HG02970 (cell line): ENCODE results near the gene SLC35B4.
"Not testable (repeated sequence)": the region's sequence is repeated elsewhere in the genome, so short reads cannot be mapped to it uniquely, and the experiment has no call there.

ENCODE experiments used
- ATAC-seq: cut with Tn5 transposase; IDR thresholded peaks from one replicate; pipeline ENCODE4 v1.9.1; 2021; ENCODE audit warnings: mild to moderate bottlenecking, moderate library complexity, moderate number of reproducible peaks; ENCODE audit not compliant: unreplicated experiment, low FRiP score

Gene SLC35B4

DNA sequence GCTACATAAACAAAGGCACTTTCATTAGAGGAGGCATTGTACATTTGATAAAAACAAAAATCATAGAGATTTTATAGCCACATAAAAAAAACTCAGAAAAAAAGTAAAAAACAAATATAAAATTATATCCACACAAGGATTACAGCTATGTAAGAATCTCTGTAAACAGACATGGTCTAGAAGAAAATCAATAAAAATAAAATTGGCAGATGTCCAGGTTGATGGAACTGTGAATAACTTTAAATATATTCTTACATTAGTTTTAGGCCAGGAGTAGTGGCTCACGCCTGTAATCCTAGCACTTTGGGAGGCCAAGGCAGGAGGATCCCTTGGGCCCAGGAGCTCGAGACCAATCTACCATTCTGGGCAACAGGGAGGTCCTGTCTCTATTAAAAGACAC lies 19.2 kb downstream of the SLC35B4 start:
- ATAC-seq = no peak

DNA sequence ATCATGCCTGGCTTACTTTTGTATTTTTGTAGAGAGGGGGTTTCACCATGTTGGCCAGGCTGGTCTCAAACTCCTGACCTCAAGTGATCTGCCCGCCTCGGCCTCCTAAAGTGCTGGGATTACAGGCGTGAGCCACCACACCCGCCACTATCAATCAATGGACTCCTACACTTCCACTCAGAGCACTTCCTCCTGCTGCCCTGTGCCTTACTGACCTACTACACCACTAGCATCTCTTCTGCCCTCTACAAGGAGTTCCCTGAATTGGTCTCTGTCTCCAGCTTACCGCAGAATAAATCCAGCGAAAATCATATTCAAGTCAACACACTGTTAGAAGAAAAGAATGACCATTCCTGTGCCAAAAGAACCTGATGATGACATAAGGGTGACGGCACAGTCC lies 20.7 kb downstream of the SLC35B4 start:
- not testable (repeated sequence) for ATAC-seq

DNA sequence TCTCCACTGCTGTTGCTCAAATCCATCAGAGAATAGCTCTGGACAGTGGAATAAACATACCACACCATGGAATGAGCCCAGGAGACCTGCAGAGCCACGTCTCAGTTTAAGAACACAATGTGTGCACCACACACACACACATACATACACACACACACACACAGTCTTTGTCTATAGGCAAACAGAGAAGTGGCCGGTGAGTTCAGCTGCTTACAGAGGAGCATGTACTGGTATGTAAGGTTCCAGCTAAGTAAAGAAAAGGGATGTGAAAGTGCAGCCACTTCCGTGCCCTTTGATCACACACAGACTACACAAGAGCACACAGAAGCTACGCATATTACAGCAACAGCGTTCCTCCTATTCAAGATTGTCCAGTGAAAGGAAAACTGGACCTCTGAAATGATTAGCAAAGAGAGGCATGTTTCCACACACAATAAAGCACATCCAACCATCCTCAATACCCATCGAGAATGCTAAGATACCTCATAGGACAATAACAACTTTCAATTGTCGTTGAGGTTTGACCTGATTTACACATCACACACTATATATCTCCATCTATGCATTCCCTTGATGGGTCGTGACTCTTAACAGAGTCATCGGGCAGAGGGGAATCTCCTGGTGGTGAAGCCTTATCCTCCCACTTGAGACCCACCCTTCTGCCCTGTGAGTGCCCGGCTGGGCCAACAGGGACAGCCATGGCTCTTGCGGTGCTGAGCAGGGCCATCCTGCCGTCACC lies 23.6 kb downstream of the SLC35B4 start:
- ATAC-seq = peak; percentile 99

DNA sequence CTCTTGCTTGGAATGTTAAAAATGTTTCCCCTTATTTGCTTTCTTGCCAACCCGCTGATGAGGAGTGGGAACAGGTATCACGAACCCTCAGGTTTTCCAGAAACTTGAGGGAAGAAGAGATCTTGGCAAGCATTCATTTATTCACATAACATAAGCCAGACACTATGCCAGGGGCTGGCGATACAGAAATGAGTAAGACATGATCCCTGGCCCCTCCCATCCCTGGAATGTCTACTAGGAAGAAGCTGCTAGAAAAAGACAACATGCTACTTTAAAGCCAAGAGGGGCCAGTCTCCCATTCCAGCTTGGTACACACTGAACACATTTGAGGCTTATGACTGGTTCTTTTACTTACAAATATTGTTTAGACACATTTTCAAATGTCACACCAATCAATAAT lies 26.4 kb downstream of the SLC35B4 start:
- no peak for ATAC-seq

DNA sequence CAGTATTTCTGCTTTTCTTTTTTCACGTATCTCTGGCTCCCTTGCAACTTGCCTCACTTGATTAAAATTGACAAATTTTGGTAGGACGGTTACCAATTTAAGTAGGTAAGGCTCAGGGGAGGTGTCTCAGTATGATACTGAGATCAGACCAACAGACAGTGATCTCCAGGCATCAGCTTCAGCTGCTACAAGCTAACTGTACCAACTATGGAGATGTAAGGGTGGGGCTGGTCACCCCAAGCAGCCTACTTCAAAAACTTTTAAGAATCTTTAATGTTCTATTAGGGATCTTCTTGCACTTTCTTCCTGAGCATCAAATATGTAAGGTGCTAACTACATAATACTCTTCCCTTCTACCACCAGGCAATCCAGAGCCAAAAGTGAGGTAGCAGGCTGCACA lies 26.9 kb downstream of the SLC35B4 start:
- ATAC-seq = no peak

DNA sequence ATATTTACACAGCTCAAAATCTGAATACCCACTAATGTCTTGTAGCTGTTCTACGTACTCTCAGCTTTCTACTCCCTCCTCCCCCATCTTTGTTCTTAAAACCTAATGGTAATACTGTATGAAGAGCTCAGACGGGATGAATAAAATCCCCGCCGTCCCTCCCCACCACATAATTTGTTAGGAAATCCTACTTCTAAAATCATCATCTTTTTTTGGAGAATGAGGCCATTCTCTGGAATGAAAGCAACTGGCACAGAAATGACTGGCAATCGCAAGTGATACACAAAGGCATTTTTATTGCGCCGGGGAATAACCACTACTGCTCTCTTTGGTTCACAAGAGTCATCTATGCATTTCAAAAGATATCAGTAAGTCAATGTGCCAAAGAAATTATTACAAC lies 27.3 kb downstream of the SLC35B4 start:
- no peak for ATAC-seq

DNA sequence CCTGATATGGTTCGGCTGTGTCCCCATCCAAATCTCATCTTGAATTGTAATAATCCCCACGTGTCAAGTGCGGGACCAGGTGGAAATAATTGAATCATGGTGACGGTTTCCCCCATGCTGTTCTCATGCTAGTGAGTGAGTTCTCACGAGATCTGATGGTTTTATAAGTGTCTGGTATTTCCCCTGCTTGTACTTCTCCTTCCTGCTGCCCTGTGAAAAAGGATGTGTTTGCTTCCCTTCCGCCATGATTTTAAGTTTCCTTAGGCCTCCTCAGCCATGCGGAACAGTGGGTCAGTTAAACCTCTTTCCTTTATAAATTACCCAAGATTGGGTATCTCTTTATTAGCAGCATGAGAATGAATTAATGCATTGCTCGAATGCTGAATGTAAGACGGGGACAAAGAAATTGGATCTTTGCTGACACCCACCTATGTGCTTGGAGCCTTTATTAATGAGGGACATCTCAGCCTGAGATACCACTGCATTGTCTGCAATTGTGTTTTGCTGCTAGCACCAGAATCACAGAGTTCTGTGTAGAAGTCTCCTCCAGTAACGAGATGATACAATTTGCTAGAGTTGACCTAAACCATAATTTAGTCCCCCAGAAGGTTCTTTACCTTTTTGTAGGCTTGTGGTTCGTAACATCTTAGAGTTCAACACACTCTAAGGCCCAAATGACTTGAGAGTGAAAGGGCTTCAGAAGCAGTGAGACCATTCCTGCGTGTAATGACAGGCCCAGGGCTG lies 28.6 kb downstream of the SLC35B4 start:
- no peak for ATAC-seq

DNA sequence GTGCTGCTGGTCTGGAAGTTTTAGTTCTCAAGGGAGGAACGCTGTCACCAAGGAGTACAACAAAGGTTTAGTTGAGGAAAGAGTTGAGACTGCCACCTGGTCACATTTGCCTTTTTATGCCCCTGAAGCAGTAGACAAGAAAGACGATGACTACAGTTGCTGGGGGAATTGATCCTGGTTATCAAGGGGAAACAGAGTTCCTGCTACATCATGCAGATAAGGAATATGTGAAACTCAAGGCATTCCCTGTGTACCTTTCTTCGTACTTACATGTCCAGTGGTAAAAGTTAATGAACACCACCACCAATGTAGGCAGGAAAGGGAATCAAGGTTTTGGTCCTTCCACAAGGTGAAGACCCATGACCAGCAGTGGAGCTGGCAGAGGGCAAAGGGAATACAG lies 31.8 kb downstream of the SLC35B4 start:
- no peak for ATAC-seq

DNA sequence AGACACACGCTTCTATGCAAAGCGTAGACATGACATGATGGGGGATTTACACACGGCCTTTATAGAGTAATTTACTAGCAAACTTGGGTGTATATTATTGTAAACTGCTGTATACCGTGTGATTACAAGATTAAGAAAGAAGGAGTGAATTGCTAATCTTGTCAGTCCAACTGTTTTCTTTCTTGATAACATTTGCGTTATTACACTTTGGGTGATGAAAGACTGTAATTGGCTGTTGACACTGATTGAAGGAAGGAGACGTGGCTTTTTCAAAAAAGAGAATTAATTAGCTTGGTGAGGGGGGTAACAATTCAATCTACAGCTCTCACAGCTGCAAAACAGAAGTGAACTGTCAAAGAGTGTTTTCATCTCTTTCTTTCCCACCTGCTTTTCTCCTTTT lies 32.7 kb downstream of the SLC35B4 start:
- ATAC-seq = no peak

DNA sequence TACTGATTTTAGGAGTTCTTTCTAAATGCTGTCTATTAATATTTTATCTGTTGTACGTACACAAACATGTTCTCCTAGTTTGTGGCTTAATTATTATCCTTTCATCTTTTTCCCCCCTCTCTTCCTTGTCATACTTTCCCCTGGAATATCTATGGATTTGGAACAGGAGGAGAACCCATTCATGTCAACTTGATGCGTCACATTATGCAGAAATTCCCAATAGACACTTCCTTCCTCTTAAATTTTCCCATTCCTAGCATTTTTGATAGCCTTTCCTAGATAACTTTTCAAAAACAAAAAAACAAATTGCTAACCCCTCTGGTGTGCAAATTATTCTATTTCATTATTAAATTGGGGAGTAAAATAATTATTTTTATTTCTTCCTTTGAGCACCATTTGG lies 36.2 kb downstream of the SLC35B4 start:
- no peak for ATAC-seq

DNA sequence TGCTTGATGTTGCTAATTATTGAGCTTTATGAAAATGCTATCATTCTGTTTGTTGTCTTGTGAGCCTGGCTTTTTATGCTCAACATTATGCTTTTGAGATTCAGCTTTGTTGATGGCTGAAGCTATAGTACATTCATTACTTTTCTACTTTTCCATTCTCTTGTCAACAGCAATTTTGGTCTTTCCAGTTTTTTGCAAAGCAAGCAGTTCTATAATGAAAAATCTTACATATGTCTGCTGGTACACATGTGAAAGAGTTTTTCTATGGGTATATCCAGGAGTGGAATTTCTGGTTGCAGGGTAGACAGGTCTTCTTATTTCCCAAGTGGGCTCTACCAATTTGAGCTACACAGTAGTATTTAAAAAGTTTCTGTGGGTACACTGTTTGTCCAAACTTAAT lies 36.8 kb downstream of the SLC35B4 start:
- ATAC-seq = no peak

DNA sequence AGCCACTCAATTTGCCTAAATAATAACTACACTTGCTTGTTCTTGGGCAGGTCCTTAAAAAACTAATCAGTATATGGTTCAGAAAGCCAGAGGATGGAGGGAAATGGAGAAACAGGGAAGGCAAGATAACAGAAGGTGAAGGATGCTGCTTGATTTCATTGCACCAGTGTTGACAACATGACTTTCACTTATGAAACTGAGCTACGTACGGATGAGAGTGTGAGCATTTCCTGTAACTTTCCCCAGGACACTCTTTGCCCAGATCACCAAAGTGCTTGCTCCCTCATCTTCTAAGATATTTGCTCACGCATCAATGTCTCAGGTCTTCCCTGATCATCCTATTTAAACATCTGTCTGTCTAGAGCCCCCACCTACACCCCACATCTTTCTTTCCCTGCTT lies 37.4 kb downstream of the SLC35B4 start:
- no peak for ATAC-seq

DNA sequence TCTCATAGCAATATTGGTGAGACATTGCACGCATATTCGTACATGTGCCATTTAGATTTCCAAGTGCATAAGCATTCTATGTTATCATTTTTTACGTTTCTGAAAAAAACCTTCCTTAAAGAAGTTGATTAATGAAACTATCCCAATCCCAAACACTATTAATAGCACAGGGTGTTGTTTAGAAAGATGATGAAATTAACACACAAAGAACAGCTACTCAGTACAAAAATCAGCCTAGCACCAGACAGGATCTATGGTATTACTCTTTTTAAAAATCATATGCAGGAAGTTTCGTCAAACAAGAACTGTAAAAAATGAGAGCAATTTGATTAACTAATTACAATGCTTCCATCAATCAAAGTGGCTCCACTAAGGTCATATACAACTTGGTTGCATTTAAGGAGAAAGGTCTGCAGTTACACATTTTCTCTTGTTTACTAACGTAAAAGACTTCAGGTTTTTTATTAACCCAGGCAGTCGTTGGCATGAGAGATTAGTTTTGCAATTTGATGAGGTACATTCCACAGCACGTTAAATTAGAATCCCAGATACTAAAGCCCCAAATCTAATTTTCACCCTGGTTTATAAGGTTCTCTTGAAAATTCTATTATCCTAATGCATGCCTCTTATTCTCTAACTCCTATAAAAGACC lies 38.1 kb downstream of the SLC35B4 start:
- no peak for ATAC-seq

DNA sequence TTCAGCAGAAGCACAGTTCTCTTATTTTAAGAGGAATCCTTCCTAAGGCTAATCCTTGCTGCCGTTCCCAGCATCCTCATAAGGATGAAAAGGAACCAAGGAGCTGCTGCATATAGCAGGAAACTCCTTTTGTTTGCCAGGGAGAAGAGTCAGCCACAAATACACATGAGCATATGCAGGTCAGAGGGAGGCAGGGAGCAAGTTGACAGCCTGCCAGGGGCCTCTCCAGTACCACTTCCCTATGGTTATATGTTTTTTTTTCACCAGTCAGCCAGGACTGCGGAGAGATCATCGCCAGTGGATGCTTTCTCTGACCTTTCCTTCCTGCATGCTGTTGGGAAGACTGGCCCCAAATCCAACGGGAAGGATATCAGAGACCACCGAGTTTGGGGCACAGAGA lies 39.8 kb downstream of the SLC35B4 start:
- ATAC-seq = no peak

DNA sequence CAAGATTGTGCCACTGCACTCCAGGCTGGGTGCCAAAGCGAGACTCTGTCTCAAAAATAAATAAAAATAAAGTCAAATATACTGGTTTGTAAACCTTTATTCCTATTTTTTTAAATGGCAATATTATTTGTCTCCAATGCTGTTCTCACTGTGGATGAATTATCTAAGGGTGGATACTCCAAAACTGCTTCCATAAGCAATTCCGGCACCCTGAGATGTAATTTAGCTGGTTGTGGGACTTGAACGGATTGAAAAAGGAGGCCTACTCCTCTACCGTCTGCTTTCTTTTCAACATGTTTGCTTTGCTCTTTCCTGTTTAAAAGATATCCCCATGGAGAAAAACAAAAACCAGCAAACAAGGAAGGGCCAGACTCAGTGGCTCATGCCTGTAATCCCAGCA lies 54.4 kb downstream of the SLC35B4 start:
- ATAC-seq = no peak

DNA sequence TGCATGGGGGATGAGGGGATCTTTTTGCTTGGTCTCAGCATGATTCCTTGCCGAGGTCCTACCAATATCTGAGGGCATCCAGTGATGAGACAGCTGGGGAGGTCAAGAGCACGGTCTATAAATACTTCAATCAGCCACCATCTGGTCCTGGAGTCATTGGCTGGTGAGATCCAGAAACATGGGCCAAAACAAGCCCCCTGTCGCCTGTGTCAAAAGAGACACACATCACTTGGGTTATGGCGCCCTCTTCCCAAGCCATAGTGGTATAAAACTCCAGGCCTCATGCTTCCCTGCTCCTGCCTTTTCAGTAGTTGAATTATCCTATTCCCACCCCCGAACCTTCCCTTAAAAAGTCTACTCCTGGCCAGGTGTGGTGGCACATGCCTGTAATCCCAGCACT lies 60.9 kb downstream of the SLC35B4 start:
- ATAC-seq = no peak

DNA sequence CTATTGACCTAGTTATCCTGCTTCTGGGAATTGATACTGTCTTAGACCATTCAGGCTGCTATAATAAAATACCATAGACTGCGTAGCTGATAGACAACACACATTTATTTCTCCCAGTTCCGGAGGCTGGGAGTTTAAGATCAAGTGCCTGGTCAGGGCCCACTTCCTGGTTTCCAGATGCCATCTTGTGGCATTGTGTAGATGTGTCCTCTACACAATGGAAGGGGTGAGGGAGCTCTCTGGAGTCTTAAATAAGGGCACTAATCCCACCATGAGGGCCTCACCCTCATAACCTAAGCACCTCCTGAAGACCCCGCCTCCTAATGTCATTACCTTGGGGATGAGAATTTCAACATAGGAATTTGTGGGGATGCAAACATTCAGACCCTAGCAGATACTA lies 62.4 kb downstream of the SLC35B4 start:
- no peak for ATAC-seq

DNA sequence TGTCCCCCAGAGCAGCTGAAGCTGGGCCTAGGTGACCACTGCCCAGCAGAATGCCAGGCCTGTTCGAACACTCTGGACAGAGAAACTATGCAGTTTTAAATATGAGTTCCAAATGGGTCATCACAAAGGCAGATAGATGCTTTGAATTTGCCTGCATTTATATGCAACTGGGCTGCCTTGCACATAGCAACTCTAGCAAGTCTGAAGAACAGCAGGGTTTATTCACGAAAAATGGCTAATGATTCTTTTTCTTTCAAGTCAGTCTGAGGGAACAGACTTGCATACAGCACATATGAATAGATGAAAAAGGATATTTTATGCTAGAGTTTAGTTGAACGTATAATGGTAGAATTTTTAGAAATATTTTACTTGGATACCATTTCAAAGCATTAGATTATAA lies 68.5 kb downstream of the SLC35B4 start:
- no peak for ATAC-seq

DNA sequence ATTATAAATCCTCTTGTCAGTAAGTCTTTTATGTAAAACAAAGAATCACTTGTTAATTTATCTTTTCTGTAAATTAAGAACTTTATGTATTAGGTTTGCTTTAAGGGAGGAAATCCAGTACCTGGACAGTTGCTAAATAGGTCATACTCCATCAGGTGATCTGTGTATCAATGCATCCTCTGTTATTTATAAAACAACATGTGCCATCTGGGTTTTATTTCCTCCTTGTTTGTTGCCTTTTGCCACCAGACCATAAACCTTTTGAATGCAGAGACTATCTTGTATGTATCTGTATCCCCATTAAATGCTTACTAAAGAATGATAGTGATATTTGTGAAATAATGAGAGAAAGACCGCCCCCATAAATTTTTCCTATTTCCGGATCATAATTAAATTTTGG lies 70.0 kb downstream of the SLC35B4 start:
- ATAC-seq = no peak

DNA sequence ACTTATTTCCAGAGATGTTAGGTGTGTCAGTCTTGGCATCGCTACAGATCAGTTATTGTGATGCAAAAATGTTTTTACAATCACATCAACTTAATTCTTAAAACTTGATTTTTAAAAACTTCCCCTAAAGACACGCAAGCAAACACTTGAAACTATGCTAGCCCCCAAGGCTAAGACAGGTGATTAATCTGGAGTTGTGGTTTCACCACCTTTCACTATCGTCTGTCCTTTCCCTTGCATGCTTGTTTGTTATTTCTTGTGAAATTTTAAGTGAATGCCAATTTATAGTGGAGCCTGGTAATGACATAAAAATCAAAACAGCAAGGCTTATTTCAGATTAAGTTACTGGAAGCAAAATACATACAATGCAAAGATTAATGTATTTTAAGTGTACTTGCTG lies 70.4 kb downstream of the SLC35B4 start:
- no peak for ATAC-seq

DNA sequence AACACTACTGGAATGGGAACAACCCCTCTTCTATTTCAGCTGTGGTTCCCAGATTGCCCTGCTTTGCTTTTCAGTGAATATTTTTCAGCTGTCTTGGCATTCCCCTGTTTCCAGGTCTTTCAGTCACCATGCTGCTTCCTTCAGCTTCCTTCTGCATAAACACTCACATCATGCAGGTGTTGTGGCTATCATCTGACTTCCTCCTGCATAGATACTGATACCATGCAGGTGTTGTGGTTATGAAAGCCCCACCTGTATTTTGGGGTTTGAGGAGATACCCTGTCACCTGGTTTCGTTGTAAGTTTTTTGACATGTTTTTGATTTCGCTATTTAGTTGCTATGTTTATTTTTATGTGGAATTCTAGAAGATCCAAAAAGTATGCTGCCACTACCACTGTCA lies 71.5 kb downstream of the SLC35B4 start:
- ATAC-seq = no peak
